Urinary bladder (tissue), 4 donors: Measurements from ENCODE around the gene TAF5. TPM values are rescaled to one million over a fixed set of nuclear protein-coding genes. Genes with fewer than 3 reads are reported as not detected.
"Not testable (repeated sequence)": the region's sequence is repeated elsewhere in the genome, so short reads cannot be mapped to it uniquely, and the experiment has no call there.

ENCODE experiments used
- DNase-seq: peaks from one replicate; pipeline ENCODE4 v3.0.0-alpha.2; 2015; ENCODE audit errors: extremely low spot score
- H3K27ac ChIP-seq: one replicate; pipeline ENCODE4 v1.5.1; 2013; ENCODE audit warnings: low read depth, mild to moderate bottlenecking, moderate library complexity
- H3K36me3 ChIP-seq: one replicate; pipeline ENCODE4 v1.6.1; 2013; ENCODE audit warnings: mild to moderate bottlenecking, moderate library complexity; ENCODE audit not compliant: insufficient read depth
- H3K4me1 ChIP-seq: one replicate; pipeline ENCODE4 v1.6.1; 2013; ENCODE audit warnings: mild to moderate bottlenecking, moderate library complexity; ENCODE audit not compliant: insufficient read depth
- H3K4me3 ChIP-seq: one replicate; pipeline ENCODE4 v1.5.1; 2013; ENCODE audit warnings: low read depth, low read length
- WGBS: extraction: QIAGEN DNeasy Blood & Tissue Kit; methylation state at CpG from one replicate; pipeline ENCODE4 v1.1.7; 2013; 5-methylcytosine and 5-hydroxymethylcytosine counted together
- polyA plus RNA-seq: library from polyadenylated mRNA; stranded (reverse); fragments of 200-250 nt; gene quantifications from one replicate; pipeline ENCODE4 v1.2.3, GENCODE V29; 2013
- total RNA-seq: library from RNA; depleted of rRNA; stranded (reverse); fragments of >200 nt; gene quantifications from one replicate; pipeline ENCODE4 v1.2.3, GENCODE V29; 2014
- donor health status: healthy with polysubstance abuse.
- donor health status: healthy.

The TAF5 gene
- total RNA-seq (8.7 TPM), polyA plus RNA-seq (3.0 TPM)

DNA sequence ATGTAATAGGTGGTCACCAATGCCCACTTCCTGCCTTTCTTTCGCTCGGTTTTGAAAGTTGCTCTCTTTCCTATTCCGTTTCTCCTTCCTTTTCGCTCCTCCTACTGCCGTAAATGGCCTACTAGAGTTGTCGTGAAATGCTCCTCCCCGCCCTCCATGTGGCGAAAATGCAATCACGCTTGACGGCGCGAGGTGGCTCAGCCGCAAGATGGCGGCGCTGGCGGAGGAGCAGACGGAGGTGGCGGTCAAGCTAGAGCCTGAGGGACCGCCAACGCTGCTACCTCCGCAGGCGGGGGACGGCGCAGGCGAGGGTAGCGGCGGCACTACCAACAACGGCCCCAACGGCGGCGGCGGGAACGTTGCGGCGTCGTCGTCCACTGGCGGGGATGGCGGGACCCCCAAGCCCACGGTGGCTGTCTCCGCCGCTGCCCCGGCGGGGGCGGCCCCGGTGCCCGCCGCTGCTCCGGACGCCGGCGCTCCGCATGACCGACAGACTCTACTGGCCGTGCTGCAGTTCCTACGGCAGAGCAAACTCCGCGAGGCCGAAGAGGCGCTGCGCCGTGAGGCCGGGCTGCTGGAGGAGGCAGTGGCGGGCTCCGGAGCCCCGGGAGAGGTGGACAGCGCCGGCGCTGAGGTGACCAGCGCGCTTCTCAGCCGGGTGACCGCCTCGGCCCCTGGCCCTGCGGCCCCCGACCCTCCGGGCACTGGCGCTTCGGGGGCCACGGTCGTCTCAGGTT, at the start of gene TAF5:
Gene TAF5 (plus strand): TSS at position 195 of the 737 bp plus-strand sequence. CDS start 14 bp downstream, at position 209.
- Histone ChIP-seq H3K27ac (peak within 1 kb of the TSS; percentile 46), H3K36me3 (no peaks in the 10 kb centered on the region), H3K4me1 (peaks cover 1% of the 10 kb centered on the region), H3K4me3 (peak within 1 kb of the TSS; percentile 73)
- peak; percentile 92 for DNase-seq
- WGBS: under 1% methylated on average over 81 of the region's 81 CpGs

- H3K27ac ChIP-seq: no peak overlapping the region
- H3K4me1 ChIP-seq: no peaks in the 10 kb centered on the region
- no peak for DNase-seq
- H3K36me3 ChIP-seq: peaks cover 6% of the 10 kb centered on the region
- no peak overlapping the region for H3K4me3 ChIP-seq
- WGBS: 92% methylated on average over 7 of the region's 7 CpGs
Measured at GRCh38 chr10:103327906-103328305, 39.9 kb upstream of the TAF5 start.

DNA sequence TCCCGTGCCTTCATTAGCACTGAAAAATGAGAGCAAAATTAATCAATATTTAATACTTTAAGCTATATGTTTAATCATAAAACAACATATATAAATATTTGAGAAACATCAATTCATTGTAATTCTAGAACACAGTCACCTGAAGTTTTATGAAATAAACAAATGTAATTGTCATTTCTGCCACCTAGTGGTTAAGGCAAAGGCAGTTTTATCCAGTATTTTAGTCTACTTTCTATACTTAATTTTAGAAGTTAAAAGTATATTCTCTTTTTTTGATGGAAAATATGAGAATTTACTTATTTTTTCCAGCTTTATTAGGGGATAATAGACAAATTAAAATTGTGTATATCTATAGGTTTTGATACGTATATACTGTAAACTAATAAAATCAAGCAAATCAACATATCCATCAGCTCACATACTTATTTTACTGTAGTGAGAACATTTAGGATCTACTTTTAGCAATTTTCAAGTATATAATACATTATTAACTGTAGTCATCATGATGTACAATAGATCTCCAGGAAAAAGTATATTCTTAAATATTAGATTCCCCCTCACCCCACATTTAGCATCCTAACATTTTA, 33.7 kb upstream of the TAF5 start:
- DNase-seq: no peak
- WGBS: 84% methylated on average over 2 of the region's 2 CpGs
- peaks cover 3% of the 10 kb centered on the region for H3K36me3 ChIP-seq
- no peaks in the 10 kb centered on the region for H3K4me1 ChIP-seq
- H3K27ac ChIP-seq: no peak overlapping the region
- no peak overlapping the region for H3K4me3 ChIP-seq

- no peak for DNase-seq
- Histone ChIP-seq H3K4me1 (no peaks in the 10 kb centered on the region), H3K36me3 (peaks cover 3% of the 10 kb centered on the region), H3K27ac (no peak overlapping the region), H3K4me3 (no peak overlapping the region)
Measured at GRCh38 chr10:103334567-103334966, 33.2 kb upstream of the TAF5 start.

GRCh38 chr10:103336370-103336769, 31.4 kb upstream of the TAF5 start:
- H3K4me3 ChIP-seq: no peak overlapping the region
- no peak overlapping the region for H3K27ac ChIP-seq
- peaks cover 2% of the 10 kb centered on the region for H3K36me3 ChIP-seq
- 94% methylated on average over 4 of the region's 4 CpGs for WGBS
- no peaks in the 10 kb centered on the region for H3K4me1 ChIP-seq
- no peak for DNase-seq

GRCh38 chr10:103350175-103350516, 17.6 kb upstream of the TAF5 start:
- Histone ChIP-seq H3K36me3 (peaks cover 2% of the 10 kb centered on the region), H3K27ac (peak overlapping the region; percentile 74), H3K4me3 (peak overlapping the region; percentile 99), H3K4me1 (no peaks in the 10 kb centered on the region)
- 45% methylated on average over 16 of the region's 16 CpGs for WGBS
- no peak for DNase-seq

GRCh38 chr10:103350517-103351260, 17.1 kb upstream of the TAF5 start, which contains the start of gene PCGF6:
PCGF6 (minus strand) TSS chr10:103351140; CDS start chr10:103351066, 74 bp downstream.
- Histone ChIP-seq H3K27ac (peak within 1 kb of the TSS; percentile 74), H3K36me3 (peaks cover 2% of the 10 kb centered on the region), H3K4me3 (peak within 1 kb of the TSS; percentile 99), H3K4me1 (no peaks in the 10 kb centered on the region)
- DNase-seq: no peak
- WGBS: under 1% methylated on average over 82 of the region's 82 CpGs

DNA sequence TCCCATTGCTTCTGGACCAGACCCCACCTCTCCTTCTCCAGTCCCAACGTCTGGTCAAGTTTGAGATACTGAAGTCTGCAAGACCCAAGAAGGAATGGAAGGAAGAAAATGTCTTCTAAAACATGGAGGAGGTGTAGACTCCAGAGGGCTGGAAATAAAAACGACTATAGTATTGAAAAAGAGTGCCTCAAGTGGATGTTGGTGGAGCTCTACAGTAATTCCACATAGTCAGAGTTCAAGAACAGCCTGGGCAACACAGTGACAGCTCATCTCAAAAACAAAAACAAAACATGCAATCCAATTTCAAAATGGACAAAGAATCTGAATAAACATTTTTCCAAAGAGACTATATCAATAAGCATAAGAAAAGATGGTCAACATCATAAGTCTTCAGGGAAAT, 14.5 kb upstream of the TAF5 start:
- no peak overlapping the region for H3K27ac ChIP-seq
- DNase-seq: no peak
- H3K4me3 ChIP-seq: no peak overlapping the region
- WGBS: 46% methylated on average over 2 of the region's 2 CpGs
- no peaks in the 10 kb centered on the region for H3K4me1 ChIP-seq
- H3K36me3 ChIP-seq: no peaks in the 10 kb centered on the region

- DNase-seq, H3K4me3 ChIP-seq, H3K27ac ChIP-seq, H3K36me3 ChIP-seq, H3K4me1 ChIP-seq: not testable (repeated sequence)
- WGBS: 92% methylated on average over 4 of the region's 4 CpGs
Measured at GRCh38 chr10:103354567-103354966, 13.2 kb upstream of the TAF5 start.

DNA sequence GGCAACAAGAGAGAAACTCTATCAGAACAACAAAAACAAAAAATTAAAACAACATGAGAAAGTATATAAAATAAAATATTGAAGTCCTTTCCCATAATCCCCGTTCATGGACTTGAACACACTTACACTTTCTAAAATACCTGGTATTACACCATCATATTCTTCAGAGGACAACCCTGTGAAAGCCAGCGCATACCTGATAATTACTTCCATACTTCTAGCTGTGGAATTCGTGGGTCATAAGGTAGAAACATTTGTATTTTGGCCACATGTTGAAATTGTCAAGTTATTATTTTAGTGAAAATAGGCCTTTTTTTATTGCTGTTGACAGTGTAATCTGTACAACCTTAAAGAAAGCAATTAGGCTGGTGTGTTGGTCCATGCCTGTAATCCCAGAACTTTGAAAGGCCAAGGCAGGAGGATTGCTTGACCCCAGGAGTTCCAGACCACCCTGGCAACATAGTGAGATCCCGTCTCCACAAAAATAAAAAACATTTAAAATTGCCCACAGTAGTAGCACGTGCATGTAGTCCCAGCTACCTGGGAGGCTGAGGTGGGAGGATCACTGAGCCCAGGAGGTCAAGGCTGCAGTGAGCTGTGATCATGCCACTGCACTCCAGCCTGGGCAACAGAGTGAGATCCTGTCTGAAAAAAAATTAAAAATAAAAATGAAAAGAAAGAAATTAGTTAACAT, 11.7 kb upstream of the TAF5 start:
- no peaks in the 10 kb centered on the region for H3K36me3 ChIP-seq
- H3K27ac ChIP-seq: no peak overlapping the region
- no peak overlapping the region for H3K4me3 ChIP-seq
- 73% methylated on average over 5 of the region's 5 CpGs for WGBS
- DNase-seq: no peak
- no peaks in the 10 kb centered on the region for H3K4me1 ChIP-seq

GRCh38 chr10:103359493-103359892, 8.3 kb upstream of the TAF5 start:
- 97% methylated on average over 4 of the region's 4 CpGs for WGBS
- DNase-seq: not testable (repeated sequence)

GRCh38 chr10:103360791-103361190, 7.0 kb upstream of the TAF5 start:
- H3K36me3 ChIP-seq, DNase-seq, H3K4me3 ChIP-seq, H3K27ac ChIP-seq, H3K4me1 ChIP-seq: not testable (repeated sequence)
- 93% methylated on average over 9 of the region's 9 CpGs for WGBS

More at GRCh38 chr10:103359493-103359892, 8.3 kb upstream of the TAF5 start:
- H3K4me1 ChIP-seq, H3K27ac ChIP-seq, H3K4me3 ChIP-seq, H3K36me3 ChIP-seq: not testable (repeated sequence)

GRCh38 chr10:103367379-103367781, 396 bp upstream of the TAF5 start:
- no peaks in the 10 kb centered on the region for H3K36me3 ChIP-seq
- 61% methylated on average over 10 of the region's 10 CpGs for WGBS
- DNase-seq: no peak
- no peak overlapping the region for H3K27ac ChIP-seq
- H3K4me3 ChIP-seq: no peak overlapping the region
- peaks cover 1% of the 10 kb centered on the region for H3K4me1 ChIP-seq
